Spleen (tissue), 7 donors: Measurements from ENCODE around the gene SLC34A3.

Experiments used
- CTCF ChIP-seq, 11 experiments: fragments of 200-600 bp in 7 of 11; fragments of 450-650 bp in 4 of 11; sonication (generic) in 4 of 11; IDR thresholded peaks in 8 of 11; conservative IDR thresholded peaks in 3 of 11; 1 replicate in 7 of 11; 2 replicates in 4 of 11; pipeline versions ENCODE4 v1.4.0 to v1.8.0; 2016 to 2021; ENCODE audit warnings: antibody characterized with exemption in 11 of 11, inconsistent platforms in 4 of 11, mild to moderate bottlenecking in 1 of 11
- POLR2A ChIP-seq, 3 donors: fragments of 450-650 bp; IDR thresholded peaks; one replicate each; pipeline ENCODE4 v1.5.1; 2017; ENCODE audit warnings: antibody characterized with exemption in 3 of 3, mild to moderate bottlenecking in 1 of 3
- donor health status: DM: no; HTN: no; CAD: no; lungs with moderate emphysema.
- donor health status: DM: no; HTN: no; CAD: no.
- donor health status: DM: no; HTN: no; CAD: no.

- no peak for TF ChIP-seq POLR2A (IDR thresholded peaks at IDR 0.05)
- TF ChIP-seq CTCF (IDR thresholded peaks at IDR 0.05 in 8 of 11, conservative IDR thresholded peaks at IDR 0.05 in 3 of 11) = no peak
Measured at GRCh38 chr9:137272241-137273094, 41.8 kb downstream of the SLC34A3 start.
